ENCODE data around the gene IQCK. TPM values are rescaled to one million over a fixed set of nuclear protein-coding genes. Genes with fewer than 3 reads are reported as not detected.

Gene IQCK
- total RNA-seq, 1 donor from 2014 or later: 3.2 TPM

GRCh38 chr16:19860166-19861041, 142.3 kb downstream of the IQCK start:
- DNase-seq (no peak), ATAC-seq (ENCODE audit: low read depth) (no peak)
- H3K9me3 Mint-ChIP-seq: no peaks in the 10 kb centered on the region
- TF ChIP-seq CTCF (IDR thresholded peaks at IDR 0.05): no peak
- intact Hi-C loops (cut with micrococcal nuclease): no loop called here
- peaks cover 4% of the 10 kb centered on the region for H3K27me3 Mint-ChIP-seq
- H3K4me1 Mint-ChIP-seq: no peaks in the 10 kb centered on the region
- H3K27ac Mint-ChIP-seq: no peak overlapping the region
- no peak overlapping the region for H3K4me3 Mint-ChIP-seq
- ChIA-PET CTCF (no interaction called here), POLR2A (no interaction called here)
- H3K36me3 Mint-ChIP-seq (ENCODE audit: low read depth): no peaks in the 10 kb centered on the region

- Mint-ChIP-seq H3K9me3 (no peaks in the 10 kb centered on the region), H3K4me1 (no peaks in the 10 kb centered on the region), H3K4me3 (no peak overlapping the region), H3K27ac (no peak overlapping the region), H3K27me3 (peaks cover 4% of the 10 kb centered on the region), H3K36me3 (ENCODE audit: low read depth) (no peaks in the 10 kb centered on the region)
- intact Hi-C loops (cut with micrococcal nuclease): no loop called here
- no peak for ATAC-seq (ENCODE audit: low read depth)
- TF ChIP-seq CTCF (IDR thresholded peaks at IDR 0.05): no peak
- no peak for DNase-seq
- ChIA-PET CTCF (no interaction called here), POLR2A (no interaction called here)
Observed at GRCh38 chr16:19861133-19861532, 143.1 kb downstream of the IQCK start.

GRCh38 chr16:19861811-19862327, 143.8 kb downstream of the IQCK start:
- Mint-ChIP-seq H3K4me3 (no peak overlapping the region), H3K27me3 (peaks cover 4% of the 10 kb centered on the region), H3K36me3 (ENCODE audit: low read depth) (no peaks in the 10 kb centered on the region), H3K27ac (no peak overlapping the region), H3K9me3 (no peaks in the 10 kb centered on the region), H3K4me1 (no peaks in the 10 kb centered on the region)
- intact Hi-C loops (cut with micrococcal nuclease): no loop called here
- DNase-seq (no peak), ATAC-seq (ENCODE audit: low read depth) (no peak)
- ChIA-PET CTCF (no interaction called here), POLR2A (no interaction called here)
- no peak for TF ChIP-seq CTCF (IDR thresholded peaks at IDR 0.05)

GRCh38 chr16:19863990-19864389, 145.9 kb downstream of the IQCK start:
- no peak for ATAC-seq (ENCODE audit: low read depth)
- ChIA-PET POLR2A (no interaction called here), CTCF (no interaction called here)
- DNase-seq: no peak
- intact Hi-C loops (cut with micrococcal nuclease): no loop called here
- Mint-ChIP-seq H3K4me1 (no peaks in the 10 kb centered on the region), H3K4me3 (no peak overlapping the region), H3K27me3 (peaks cover 4% of the 10 kb centered on the region), H3K9me3 (no peaks in the 10 kb centered on the region), H3K27ac (no peak overlapping the region), H3K36me3 (ENCODE audit: low read depth) (no peaks in the 10 kb centered on the region)
- TF ChIP-seq CTCF (IDR thresholded peaks at IDR 0.05): no peak

- no peaks in the 10 kb centered on the region for H3K36me3 Mint-ChIP-seq (ENCODE audit: low read depth)
- no peaks in the 10 kb centered on the region for H3K4me1 Mint-ChIP-seq
- DNase-seq (no peak), ATAC-seq (ENCODE audit: low read depth) (no peak)
- H3K27me3 Mint-ChIP-seq: peaks cover 4% of the 10 kb centered on the region
- TF ChIP-seq CTCF (IDR thresholded peaks at IDR 0.05): no peak
- no peaks in the 10 kb centered on the region for H3K9me3 Mint-ChIP-seq
- ChIA-PET CTCF (no interaction called here), POLR2A (interaction anchor here (0.6 kb wide), 1 partner anchor 9 kb away, joined by 3 read pairs; no protein-coding TSS in a partner anchor)
- no peak overlapping the region for H3K27ac Mint-ChIP-seq
- no peak overlapping the region for H3K4me3 Mint-ChIP-seq
- intact Hi-C loops (cut with micrococcal nuclease): no loop called here
Observed at GRCh38 chr16:19864566-19864965, 146.5 kb downstream of the IQCK start.
